ENCODE results near the gene PACSIN3. TPM values are rescaled to one million over a fixed set of nuclear protein-coding genes. Genes with fewer than 3 reads are reported as not detected.

PACSIN3 gene
- total RNA-seq, 1 donor from 2014 or later = 28.6 TPM

- Histone ChIP-seq H3K4me1 (no peaks in the 10 kb centered on the region), H3K27ac (no peak overlapping the region), H3K27me3 (ENCODE audit: low read depth) (no peaks in the 10 kb centered on the region), H3K36me3 (peaks cover 58% of the 10 kb centered on the region), H3K4me3 (no peak overlapping the region), H3K9me3 (no peaks in the 10 kb centered on the region)
- DNase-seq = no peak
- no peak for ATAC-seq
- intact Hi-C loops (cut with DNase I) = no loop called here
- no peak for TF ChIP-seq CTCF (IDR thresholded peaks at IDR 0.05)
Measured at GRCh38 chr11:47163193-47163592, 23.0 kb downstream of the PACSIN3 start.

GRCh38 chr11:47162426-47162825 is 23.8 kb downstream of the PACSIN3 start:
- TF ChIP-seq CTCF (IDR thresholded peaks at IDR 0.05) = no peak
- intact Hi-C loops (cut with DNase I) = no loop called here

GRCh38 chr11:47161890-47162289 is 24.3 kb downstream of the PACSIN3 start:
- no peak for ATAC-seq
- H3K4me3 ChIP-seq = no peak overlapping the region
- TF ChIP-seq CTCF (IDR thresholded peaks at IDR 0.05) = no peak
- DNase-seq = no peak
- H3K27ac ChIP-seq = no peak overlapping the region
- peaks cover 58% of the 10 kb centered on the region for H3K36me3 ChIP-seq
- intact Hi-C loops (cut with DNase I) = no loop called here
- H3K9me3 ChIP-seq = no peaks in the 10 kb centered on the region
- no peaks in the 10 kb centered on the region for H3K27me3 ChIP-seq (ENCODE audit: low read depth)
- H3K4me1 ChIP-seq = no peaks in the 10 kb centered on the region

More at GRCh38 chr11:47162426-47162825, 23.8 kb downstream of the PACSIN3 start:
- no peak overlapping the region for H3K27ac ChIP-seq
- no peaks in the 10 kb centered on the region for H3K9me3 ChIP-seq
- H3K36me3 ChIP-seq = peaks cover 58% of the 10 kb centered on the region
- H3K4me1 ChIP-seq = no peaks in the 10 kb centered on the region
- ATAC-seq (no peak), DNase-seq (no peak)
- H3K4me3 ChIP-seq = no peak overlapping the region
- H3K27me3 ChIP-seq (ENCODE audit: low read depth) = no peaks in the 10 kb centered on the region

- H3K9me3 ChIP-seq = no peaks in the 10 kb centered on the region
- intact Hi-C loops (cut with DNase I) = no loop called here
- H3K4me3 ChIP-seq = no peak overlapping the region
- H3K27me3 ChIP-seq (ENCODE audit: low read depth) = no peaks in the 10 kb centered on the region
- H3K36me3 ChIP-seq = peaks cover 53% of the 10 kb centered on the region
- TF ChIP-seq CTCF (IDR thresholded peaks at IDR 0.05) = peak; percentile 56
- H3K27ac ChIP-seq = no peak overlapping the region
- no peaks in the 10 kb centered on the region for H3K4me1 ChIP-seq
- peak; percentile 61 for DNase-seq
- peak; percentile 81 for ATAC-seq
Measured at GRCh38 chr11:47161134-47161854, 24.9 kb downstream of the PACSIN3 start.

GRCh38 chr11:47160753-47161133 is 25.5 kb downstream of the PACSIN3 start:
- Histone ChIP-seq H3K36me3 (peaks cover 48% of the 10 kb centered on the region), H3K27me3 (ENCODE audit: low read depth) (no peaks in the 10 kb centered on the region), H3K9me3 (no peaks in the 10 kb centered on the region), H3K27ac (no peak overlapping the region), H3K4me1 (no peaks in the 10 kb centered on the region), H3K4me3 (no peak overlapping the region)
- intact Hi-C loops (cut with DNase I) = no loop called here
- DNase-seq (no peak), ATAC-seq (no peak)
- no peak for TF ChIP-seq CTCF (IDR thresholded peaks at IDR 0.05)

All from lower lobe of right lung (tissue), 2 donors.